ENCODE measurements around the gene TRIM6.
"Not testable (repeated sequence)": the region's sequence is repeated elsewhere in the genome, so short reads cannot be mapped to it uniquely, and the experiment has no call there.

TRIM6 gene

DNA sequence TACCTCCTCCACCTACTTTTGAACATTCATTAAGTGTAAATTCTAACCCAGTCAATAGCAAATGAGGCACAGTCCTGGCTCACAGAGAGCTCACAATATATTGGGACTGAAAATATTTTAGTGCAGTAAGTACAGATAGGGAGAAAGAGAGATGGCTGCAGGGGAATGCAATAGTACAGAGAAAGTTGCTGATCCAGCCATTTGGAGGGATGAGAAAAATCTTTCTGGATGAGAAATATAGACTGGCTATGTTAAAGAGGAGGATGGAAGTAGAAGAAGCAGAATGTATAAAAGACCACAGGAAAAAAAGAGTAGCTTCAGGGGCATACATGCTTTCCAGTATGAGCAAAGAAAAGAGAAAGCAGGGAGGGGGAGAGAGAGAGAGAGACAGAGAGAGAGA is 19.3 kb upstream of the TRIM6 start:
- H3K27me3 ChIP-seq (replicated peaks; ENCODE audit: control insufficient read depth, insufficient read depth, low read length, poor library complexity, severe bottlenecking): no peaks in the 10 kb centered on the region
- no peak for DNase-seq
- H3K36me3 ChIP-seq (ENCODE audit: control insufficient read depth, insufficient read depth, low read length): no peaks in the 10 kb centered on the region
- no peaks in the 10 kb centered on the region for H3K4me1 ChIP-seq (ENCODE audit: control insufficient read depth, insufficient read depth, low read length, poor library complexity, severe bottlenecking)
- no peak overlapping the region for H3K27ac ChIP-seq (ENCODE audit: insufficient read depth, low read length, poor library complexity, severe bottlenecking)
- H3K4me3 ChIP-seq (ENCODE audit: insufficient read depth, low read depth, low read length, poor library complexity, severe bottlenecking): no peak overlapping the region
- H3K9me3 ChIP-seq (ENCODE audit: control insufficient read depth, low read length): no peaks in the 10 kb centered on the region

- no peak within 1 kb of the TSS for H3K27ac ChIP-seq (ENCODE audit: insufficient read depth, low read length, poor library complexity, severe bottlenecking)
- H3K27me3 ChIP-seq (replicated peaks; ENCODE audit: control insufficient read depth, insufficient read depth, low read length, poor library complexity, severe bottlenecking): no peaks in the 10 kb centered on the region
- no peak for DNase-seq
- H3K36me3 ChIP-seq (ENCODE audit: control insufficient read depth, insufficient read depth, low read length): no peaks in the 10 kb centered on the region
- no peak within 1 kb of the TSS for H3K4me3 ChIP-seq (ENCODE audit: insufficient read depth, low read depth, low read length, poor library complexity, severe bottlenecking)
- H3K9me3 ChIP-seq (ENCODE audit: control insufficient read depth, low read length): no peaks in the 10 kb centered on the region
- no peaks in the 10 kb centered on the region for H3K4me1 ChIP-seq (ENCODE audit: control insufficient read depth, insufficient read depth, low read length, poor library complexity, severe bottlenecking)
Observed at GRCh38 chr11:5580577-5580976, 15.9 kb upstream of the TRIM6 start, which contains the start of gene OR52B6. Gene OR52B6 (plus strand): TSS chr11:5580877. CDS start chr11:5580877, 0 bp downstream.

DNA sequence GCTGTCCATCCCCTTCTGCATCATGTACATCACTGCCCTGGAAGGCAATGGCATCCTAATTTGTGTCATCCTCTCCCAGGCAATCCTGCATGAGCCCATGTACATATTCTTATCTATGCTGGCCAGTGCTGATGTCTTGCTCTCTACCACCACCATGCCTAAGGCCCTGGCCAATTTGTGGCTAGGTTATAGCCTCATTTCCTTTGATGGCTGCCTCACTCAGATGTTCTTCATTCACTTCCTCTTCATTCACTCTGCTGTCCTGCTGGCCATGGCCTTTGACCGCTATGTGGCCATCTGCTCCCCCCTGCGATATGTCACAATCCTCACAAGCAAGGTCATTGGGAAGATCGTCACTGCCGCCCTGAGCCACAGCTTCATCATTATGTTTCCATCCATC is 15.4 kb upstream of the TRIM6 start:
- Histone ChIP-seq H3K36me3 (ENCODE audit: control insufficient read depth, insufficient read depth, low read length) (no peaks in the 10 kb centered on the region), H3K27ac (ENCODE audit: insufficient read depth, low read length, poor library complexity, severe bottlenecking) (no peak overlapping the region), H3K4me3 (ENCODE audit: insufficient read depth, low read depth, low read length, poor library complexity, severe bottlenecking) (no peak overlapping the region), H3K9me3 (ENCODE audit: control insufficient read depth, low read length) (no peaks in the 10 kb centered on the region), H3K4me1 (ENCODE audit: control insufficient read depth, insufficient read depth, low read length, poor library complexity, severe bottlenecking) (no peaks in the 10 kb centered on the region), H3K27me3 (replicated peaks; ENCODE audit: control insufficient read depth, insufficient read depth, low read length, poor library complexity, severe bottlenecking) (no peaks in the 10 kb centered on the region)
- no peak for DNase-seq

DNA sequence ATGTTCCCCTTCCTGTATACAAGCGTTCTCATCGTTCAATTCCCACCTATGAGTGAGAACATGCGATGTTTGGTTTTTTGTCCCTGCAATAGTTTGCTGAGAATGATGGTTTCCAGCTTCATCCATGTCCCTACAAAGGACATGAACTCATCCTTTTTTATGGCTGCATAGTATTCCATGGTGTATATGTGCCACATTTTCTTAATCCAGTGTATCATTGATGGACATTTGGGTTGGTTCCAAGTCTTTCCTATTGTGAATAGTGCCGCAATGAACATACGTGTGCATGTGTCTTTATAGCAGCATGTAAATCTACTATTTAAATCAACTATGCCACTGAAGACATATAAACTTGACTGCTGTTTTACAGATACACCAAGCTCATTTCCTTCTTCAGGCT is 12.0 kb upstream of the TRIM6 start:
- not testable (repeated sequence) for H3K9me3 ChIP-seq (ENCODE audit: control insufficient read depth, low read length); H3K4me3 ChIP-seq (ENCODE audit: insufficient read depth, low read depth, low read length, poor library complexity, severe bottlenecking); H3K27me3 ChIP-seq (replicated peaks; ENCODE audit: control insufficient read depth, insufficient read depth, low read length, poor library complexity, severe bottlenecking); H3K27ac ChIP-seq (ENCODE audit: insufficient read depth, low read length, poor library complexity, severe bottlenecking); DNase-seq; H3K36me3 ChIP-seq (ENCODE audit: control insufficient read depth, insufficient read depth, low read length); H3K4me1 ChIP-seq (ENCODE audit: control insufficient read depth, insufficient read depth, low read length, poor library complexity, severe bottlenecking)

DNA sequence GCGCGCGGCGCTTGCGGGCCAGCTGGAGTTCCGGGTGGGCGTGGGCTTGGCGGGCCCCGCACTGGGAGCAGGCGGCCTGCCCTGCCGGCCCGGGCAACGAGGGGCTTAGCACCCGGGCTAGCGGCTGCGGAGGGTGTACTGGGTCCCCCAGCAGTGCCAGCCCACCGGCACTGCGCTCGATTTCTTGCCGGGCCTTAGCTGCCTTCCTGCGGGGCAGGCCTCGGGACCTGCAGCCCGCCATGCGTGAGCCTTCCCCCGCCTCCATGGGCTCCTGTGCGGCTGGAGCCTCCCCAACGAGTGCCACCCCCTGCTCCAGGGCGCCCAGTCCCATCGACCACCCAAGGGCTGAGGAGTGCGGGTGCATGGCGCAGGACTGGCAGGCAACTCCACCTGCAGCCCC is 6.5 kb upstream of the TRIM6 start:
- DNase-seq; H3K4me3 ChIP-seq (ENCODE audit: insufficient read depth, low read depth, low read length, poor library complexity, severe bottlenecking); H3K36me3 ChIP-seq (ENCODE audit: control insufficient read depth, insufficient read depth, low read length); H3K4me1 ChIP-seq (ENCODE audit: control insufficient read depth, insufficient read depth, low read length, poor library complexity, severe bottlenecking); H3K27ac ChIP-seq (ENCODE audit: insufficient read depth, low read length, poor library complexity, severe bottlenecking); H3K9me3 ChIP-seq (ENCODE audit: control insufficient read depth, low read length); H3K27me3 ChIP-seq (replicated peaks; ENCODE audit: control insufficient read depth, insufficient read depth, low read length, poor library complexity, severe bottlenecking): not testable (repeated sequence)

- Histone ChIP-seq H3K27me3 (replicated peaks; ENCODE audit: control insufficient read depth, insufficient read depth, low read length, poor library complexity, severe bottlenecking) (no peaks in the 10 kb centered on the region), H3K9me3 (ENCODE audit: control insufficient read depth, low read length) (no peaks in the 10 kb centered on the region), H3K27ac (ENCODE audit: insufficient read depth, low read length, poor library complexity, severe bottlenecking) (no peak overlapping the region), H3K4me1 (ENCODE audit: control insufficient read depth, insufficient read depth, low read length, poor library complexity, severe bottlenecking) (no peaks in the 10 kb centered on the region), H3K36me3 (ENCODE audit: control insufficient read depth, insufficient read depth, low read length) (no peaks in the 10 kb centered on the region), H3K4me3 (ENCODE audit: insufficient read depth, low read depth, low read length, poor library complexity, severe bottlenecking) (no peak overlapping the region)
- no peak for DNase-seq
Observed at GRCh38 chr11:5591613-5592012, 4.8 kb upstream of the TRIM6 start.

DNA sequence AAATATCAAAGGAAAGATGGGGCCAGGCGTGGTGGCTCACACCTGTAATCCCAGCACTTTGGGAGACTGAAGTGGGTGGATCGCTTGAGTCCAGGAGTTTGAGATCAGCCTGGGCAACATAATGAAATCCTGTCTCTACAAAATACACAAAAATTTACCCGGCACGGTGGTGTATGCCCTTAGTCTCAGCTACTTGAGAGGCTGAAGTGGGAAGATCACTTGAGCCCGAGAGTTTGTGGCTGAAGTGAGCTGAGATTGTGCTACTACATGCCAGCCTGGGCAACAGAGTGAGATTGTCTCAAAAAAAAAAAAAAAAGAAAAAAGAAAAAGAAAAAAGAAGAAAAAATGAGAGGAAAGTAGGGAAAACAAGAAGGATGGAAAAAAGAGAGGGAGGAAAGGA is 3.8 kb upstream of the TRIM6 start:
- Histone ChIP-seq H3K4me3 (ENCODE audit: insufficient read depth, low read depth, low read length, poor library complexity, severe bottlenecking) (no peak overlapping the region), H3K36me3 (ENCODE audit: control insufficient read depth, insufficient read depth, low read length) (no peaks in the 10 kb centered on the region), H3K27me3 (replicated peaks; ENCODE audit: control insufficient read depth, insufficient read depth, low read length, poor library complexity, severe bottlenecking) (no peaks in the 10 kb centered on the region), H3K4me1 (ENCODE audit: control insufficient read depth, insufficient read depth, low read length, poor library complexity, severe bottlenecking) (no peaks in the 10 kb centered on the region), H3K9me3 (ENCODE audit: control insufficient read depth, low read length) (no peaks in the 10 kb centered on the region), H3K27ac (ENCODE audit: insufficient read depth, low read length, poor library complexity, severe bottlenecking) (no peak overlapping the region)
- DNase-seq: no peak

GRCh38 chr11:5593146-5593545 is 3.3 kb upstream of the TRIM6 start:
- Histone ChIP-seq H3K4me3 (ENCODE audit: insufficient read depth, low read depth, low read length, poor library complexity, severe bottlenecking) (no peak overlapping the region), H3K9me3 (ENCODE audit: control insufficient read depth, low read length) (no peaks in the 10 kb centered on the region), H3K4me1 (ENCODE audit: control insufficient read depth, insufficient read depth, low read length, poor library complexity, severe bottlenecking) (no peaks in the 10 kb centered on the region), H3K36me3 (ENCODE audit: control insufficient read depth, insufficient read depth, low read length) (no peaks in the 10 kb centered on the region), H3K27me3 (replicated peaks; ENCODE audit: control insufficient read depth, insufficient read depth, low read length, poor library complexity, severe bottlenecking) (no peaks in the 10 kb centered on the region), H3K27ac (ENCODE audit: insufficient read depth, low read length, poor library complexity, severe bottlenecking) (no peak overlapping the region)
- DNase-seq: no peak

GRCh38 chr11:5597953-5598352 is 1.5 kb downstream of the TRIM6 start:
- no peak overlapping the region for H3K4me3 ChIP-seq (ENCODE audit: insufficient read depth, low read depth, low read length, poor library complexity, severe bottlenecking)
- no peaks in the 10 kb centered on the region for H3K9me3 ChIP-seq (ENCODE audit: control insufficient read depth, low read length)
- no peaks in the 10 kb centered on the region for H3K4me1 ChIP-seq (ENCODE audit: control insufficient read depth, insufficient read depth, low read length, poor library complexity, severe bottlenecking)
- H3K36me3 ChIP-seq (ENCODE audit: control insufficient read depth, insufficient read depth, low read length): no peaks in the 10 kb centered on the region
- no peaks in the 10 kb centered on the region for H3K27me3 ChIP-seq (replicated peaks; ENCODE audit: control insufficient read depth, insufficient read depth, low read length, poor library complexity, severe bottlenecking)
- H3K27ac ChIP-seq (ENCODE audit: insufficient read depth, low read length, poor library complexity, severe bottlenecking): no peak overlapping the region
- DNase-seq: no peak

GRCh38 chr11:5600374-5600851 is 4.0 kb downstream of the TRIM6 start:
- H3K27ac ChIP-seq (ENCODE audit: insufficient read depth, low read length, poor library complexity, severe bottlenecking): no peak overlapping the region
- H3K36me3 ChIP-seq (ENCODE audit: control insufficient read depth, insufficient read depth, low read length): no peaks in the 10 kb centered on the region
- no peaks in the 10 kb centered on the region for H3K4me1 ChIP-seq (ENCODE audit: control insufficient read depth, insufficient read depth, low read length, poor library complexity, severe bottlenecking)
- H3K9me3 ChIP-seq (ENCODE audit: control insufficient read depth, low read length): no peaks in the 10 kb centered on the region
- peak; percentile 6 to 35 (median 19) for DNase-seq
- no peaks in the 10 kb centered on the region for H3K27me3 ChIP-seq (replicated peaks; ENCODE audit: control insufficient read depth, insufficient read depth, low read length, poor library complexity, severe bottlenecking)
- H3K4me3 ChIP-seq (ENCODE audit: insufficient read depth, low read depth, low read length, poor library complexity, severe bottlenecking): no peak overlapping the region

- not testable (repeated sequence) for H3K27me3 ChIP-seq (replicated peaks; ENCODE audit: control insufficient read depth, insufficient read depth, low read length, poor library complexity, severe bottlenecking); DNase-seq; H3K36me3 ChIP-seq (ENCODE audit: control insufficient read depth, insufficient read depth, low read length); H3K27ac ChIP-seq (ENCODE audit: insufficient read depth, low read length, poor library complexity, severe bottlenecking); H3K4me1 ChIP-seq (ENCODE audit: control insufficient read depth, insufficient read depth, low read length, poor library complexity, severe bottlenecking); H3K4me3 ChIP-seq (ENCODE audit: insufficient read depth, low read depth, low read length, poor library complexity, severe bottlenecking); H3K9me3 ChIP-seq (ENCODE audit: control insufficient read depth, low read length)
Observed at GRCh38 chr11:5602791-5603190, 6.4 kb downstream of the TRIM6 start.

All from effector memory CD4-positive, alpha-beta T cell (primary cell).